Coronary artery (tissue), 2 donors: ENCODE results near the gene METRN.

Source experiments
- DNase-seq: peaks from one replicate; pipeline ENCODE4 v3.0.0-alpha.2; 2017; ENCODE audit warnings: low spot score
- H3K27ac ChIP-seq, 2 donors: fragments of 200-600 bp; sonication (generic); one replicate each; pipeline ENCODE4 v1.5.1; 2016 to 2019
- H3K4me3 ChIP-seq: fragments of 200-600 bp; sonication (generic); 2 replicates; pipeline ENCODE4 v1.5.1; 2016; ENCODE audit warnings: mild to moderate bottlenecking, moderate library complexity
- CTCF ChIP-seq: fragments of 200-600 bp; sonication (generic); IDR thresholded peaks from one replicate; pipeline ENCODE4 v1.5.1; 2019; ENCODE audit warnings: antibody characterized with exemption

METRN gene

GRCh38 chr16:704047-704446 lies 10.9 kb upstream of the METRN start:
- no peak overlapping the region for H3K4me3 ChIP-seq
- TF ChIP-seq CTCF: no peak
- no peak for DNase-seq
- H3K27ac ChIP-seq: no peak overlapping the region

- no peak for TF ChIP-seq CTCF
- no peak overlapping the region for H3K27ac ChIP-seq
- DNase-seq: no peak
- H3K4me3 ChIP-seq: peak overlapping the region; percentile 57
Measured at GRCh38 chr16:704552-705380, 10.2 kb upstream of the METRN start.

- H3K4me3 ChIP-seq: peak within 1 kb of the TSS; percentile 57
Measured at GRCh38 chr16:705431-706188, 9.3 kb upstream of the METRN start, which contains the start of gene FBXL16. FBXL16 (minus strand) TSS chr16:705801; CDS start chr16:697405, 8,396 bp downstream.

DNA sequence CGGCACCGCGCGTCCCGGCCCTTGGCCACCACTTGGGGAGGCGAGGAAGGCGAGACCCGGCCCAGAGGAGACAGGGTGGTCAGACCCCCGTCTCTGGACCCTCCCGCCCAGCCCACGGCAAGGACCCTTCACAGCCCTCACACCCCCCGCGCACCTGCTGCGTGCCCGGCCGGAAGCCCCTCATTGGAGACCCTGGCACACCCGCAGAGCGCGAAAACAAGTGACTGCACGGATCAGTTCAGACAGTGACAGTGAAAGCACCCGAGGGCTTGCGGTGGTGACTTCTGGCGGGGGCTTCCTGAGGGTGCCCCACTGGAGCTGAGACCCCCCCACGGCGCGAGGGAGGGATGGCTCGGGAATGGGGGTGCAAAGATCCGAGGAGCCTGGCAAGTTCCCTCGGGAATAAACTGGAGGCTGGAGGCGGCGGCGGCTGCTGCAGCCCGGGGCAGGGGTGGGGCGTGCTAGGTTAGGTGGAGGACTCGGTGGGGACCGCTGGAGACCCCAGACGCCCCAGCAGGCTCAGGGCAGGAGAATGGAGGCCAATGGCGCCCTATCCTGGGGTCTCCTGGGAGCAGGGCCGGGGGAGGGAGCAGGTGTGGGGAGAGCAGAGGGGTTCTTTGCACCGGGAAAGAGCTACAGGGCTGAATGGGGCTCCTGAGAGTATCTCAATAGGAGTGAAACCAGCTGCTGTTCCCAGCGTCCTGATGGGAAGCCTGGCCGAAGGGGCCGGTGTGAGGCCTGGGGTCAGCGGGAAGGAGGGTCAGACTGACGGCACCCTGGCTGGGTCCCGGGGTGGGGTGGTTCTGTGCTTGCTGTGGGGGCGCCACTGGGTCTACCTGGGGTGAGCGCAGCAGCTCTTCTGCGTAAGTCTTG lies 8.5 kb upstream of the METRN start:
- H3K4me3 ChIP-seq: peak overlapping the region; percentile 57
- no peak overlapping the region for H3K27ac ChIP-seq
- no peak for TF ChIP-seq CTCF
- no peak for DNase-seq

More at GRCh38 chr16:705431-706188, 9.3 kb upstream of the METRN start, which contains the start of gene FBXL16:
- no peak for TF ChIP-seq CTCF
- H3K27ac ChIP-seq: no peak within 1 kb of the TSS
- no peak for DNase-seq

DNA sequence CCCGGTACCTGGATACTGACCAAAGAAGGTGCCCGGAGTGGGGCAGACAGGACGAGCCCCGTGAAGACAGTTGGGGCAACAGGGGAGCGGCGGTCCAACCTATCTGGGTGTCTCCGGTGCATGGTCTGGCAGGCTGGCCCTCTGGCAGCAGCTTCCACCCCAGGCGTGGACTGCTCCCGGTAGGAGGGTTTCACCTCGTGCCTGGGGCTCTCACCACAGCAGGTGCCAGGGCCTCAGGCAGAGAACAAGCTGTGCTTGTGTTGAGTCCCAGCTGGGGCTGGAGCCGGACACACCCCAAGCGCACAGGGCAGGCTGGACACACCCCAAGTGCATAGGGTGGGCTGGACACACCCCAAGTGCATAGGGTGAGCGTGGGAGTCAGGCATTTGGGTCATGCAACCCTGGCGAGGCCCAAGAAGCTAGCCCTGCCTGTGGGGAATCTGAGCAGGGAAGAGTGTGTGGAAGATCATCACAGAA lies 7.8 kb upstream of the METRN start:
- Histone ChIP-seq H3K4me3 (no peak overlapping the region), H3K27ac (no peak overlapping the region)
- DNase-seq: no peak
- no peak for TF ChIP-seq CTCF

GRCh38 chr16:708019-708418 lies 6.9 kb upstream of the METRN start:
- Histone ChIP-seq H3K27ac (no peak overlapping the region), H3K4me3 (no peak overlapping the region)
- no peak for DNase-seq
- TF ChIP-seq CTCF: no peak
